ENCODE results near the gene PTPRM. TPM values are rescaled to one million over a fixed set of nuclear protein-coding genes. Genes with fewer than 3 reads are reported as not detected.

PTPRM gene
- polyA plus RNA-seq, 1 donor (not counting 4 experiments of a cell fraction or from before 2014, with no cell fraction given), result 54.5 TPM

GRCh38 chr18:7901657-7902056 is 334.5 kb downstream of the PTPRM start:
- TF ChIP-seq CTCF (optimal IDR thresholded peaks at IDR 0.05 in 1 of 3, IDR thresholded peaks at IDR 0.05 in 1 of 3, conservative IDR thresholded peaks at IDR 0.05 in 1 of 3; ENCODE audit: extremely low read depth in 1 of 3, insufficient read depth in 2 of 3, low read length in 3 of 3), result no peak
- no peak for TF ChIP-seq EZH2 (IDR thresholded peaks at IDR 0.05; ENCODE audit: low read length)
- no peak for DNase-seq (ENCODE audit: low read depth, low spot score)
- H3K4me2 ChIP-seq (ENCODE audit: control insufficient read depth, extremely low read depth, insufficient read depth, low read depth, low read length), result no peak overlapping the region
- no peaks in the 10 kb centered on the region for H4K20me1 ChIP-seq (ENCODE audit: control insufficient read depth, extremely low read depth, insufficient read depth, low read length)
- no peaks in the 10 kb centered on the region for H3K27me3 ChIP-seq (ENCODE audit: control insufficient read depth, extremely low read depth, insufficient read depth, low read length)
- no peaks in the 10 kb centered on the region for H3K9me3 ChIP-seq (ENCODE audit: control insufficient read depth, low read depth, low read length)
- no peaks in the 10 kb centered on the region for H3K79me2 ChIP-seq (ENCODE audit: control insufficient read depth, insufficient read depth, low read length)
- no peaks in the 10 kb centered on the region for H3K36me3 ChIP-seq (ENCODE audit: control insufficient read depth in 2 of 2, extremely low read depth in 1 of 2, insufficient read depth in 2 of 2, low read length in 2 of 2)
- H3K4me3 ChIP-seq (ENCODE audit: control insufficient read depth in 2 of 3, extremely low read depth in 1 of 3, insufficient read depth in 2 of 3, low read depth in 1 of 3, low read length in 3 of 3), result no peak overlapping the region
- no peak for FAIRE-seq
- dilution Hi-C loops (cut with MboI; ENCODE audit: extremely low pct_ligation_motif_present, low sequenced_read_pairs), result no loop called here
- no peak overlapping the region for H3K27ac ChIP-seq (ENCODE audit: control insufficient read depth, insufficient read depth, low read length)
- no peaks in the 10 kb centered on the region for H3K4me1 ChIP-seq (ENCODE audit: control insufficient read depth, extremely low read depth, insufficient read depth, low read length)
- H3K9me1 ChIP-seq (ENCODE audit: control insufficient read depth, extremely low read depth, insufficient read depth, low read length), result no peaks in the 10 kb centered on the region
- no peak overlapping the region for H3K9ac ChIP-seq (ENCODE audit: control insufficient read depth, extremely low read depth, insufficient read depth, low read length)
- no peak overlapping the region for H2AFZ ChIP-seq (ENCODE audit: control insufficient read depth, low read length)

GRCh38 chr18:7902399-7902839 is 335.3 kb downstream of the PTPRM start:
- H3K4me3 ChIP-seq (ENCODE audit: control insufficient read depth in 2 of 3, extremely low read depth in 1 of 3, insufficient read depth in 2 of 3, low read depth in 1 of 3, low read length in 3 of 3), result no peak overlapping the region
- FAIRE-seq (no peak), DNase-seq (ENCODE audit: low read depth, low spot score) (no peak)
- H3K36me3 ChIP-seq (ENCODE audit: control insufficient read depth in 2 of 2, extremely low read depth in 1 of 2, insufficient read depth in 2 of 2, low read length in 2 of 2), result no peaks in the 10 kb centered on the region
- H3K79me2 ChIP-seq (ENCODE audit: control insufficient read depth, insufficient read depth, low read length), result no peaks in the 10 kb centered on the region
- no peaks in the 10 kb centered on the region for H4K20me1 ChIP-seq (ENCODE audit: control insufficient read depth, extremely low read depth, insufficient read depth, low read length)
- no peak overlapping the region for H3K9ac ChIP-seq (ENCODE audit: control insufficient read depth, extremely low read depth, insufficient read depth, low read length)
- no peaks in the 10 kb centered on the region for H3K9me1 ChIP-seq (ENCODE audit: control insufficient read depth, extremely low read depth, insufficient read depth, low read length)
- H2AFZ ChIP-seq (ENCODE audit: control insufficient read depth, low read length), result no peak overlapping the region
- dilution Hi-C loops (cut with MboI; ENCODE audit: extremely low pct_ligation_motif_present, low sequenced_read_pairs), result no loop called here
- no peak overlapping the region for H3K4me2 ChIP-seq (ENCODE audit: control insufficient read depth, extremely low read depth, insufficient read depth, low read depth, low read length)
- no peaks in the 10 kb centered on the region for H3K9me3 ChIP-seq (ENCODE audit: control insufficient read depth, low read depth, low read length)
- no peak overlapping the region for H3K27ac ChIP-seq (ENCODE audit: control insufficient read depth, insufficient read depth, low read length)
- H3K27me3 ChIP-seq (ENCODE audit: control insufficient read depth, extremely low read depth, insufficient read depth, low read length), result no peaks in the 10 kb centered on the region
- TF ChIP-seq EZH2 (IDR thresholded peaks at IDR 0.05; ENCODE audit: low read length), result no peak
- TF ChIP-seq CTCF (optimal IDR thresholded peaks at IDR 0.05 in 1 of 3, IDR thresholded peaks at IDR 0.05 in 1 of 3, conservative IDR thresholded peaks at IDR 0.05 in 1 of 3; ENCODE audit: extremely low read depth in 1 of 3, insufficient read depth in 2 of 3, low read length in 3 of 3), result no peak
- no peaks in the 10 kb centered on the region for H3K4me1 ChIP-seq (ENCODE audit: control insufficient read depth, extremely low read depth, insufficient read depth, low read length)
